ENCODE results near the gene SHOC2.

SHOC2 gene

DNA sequence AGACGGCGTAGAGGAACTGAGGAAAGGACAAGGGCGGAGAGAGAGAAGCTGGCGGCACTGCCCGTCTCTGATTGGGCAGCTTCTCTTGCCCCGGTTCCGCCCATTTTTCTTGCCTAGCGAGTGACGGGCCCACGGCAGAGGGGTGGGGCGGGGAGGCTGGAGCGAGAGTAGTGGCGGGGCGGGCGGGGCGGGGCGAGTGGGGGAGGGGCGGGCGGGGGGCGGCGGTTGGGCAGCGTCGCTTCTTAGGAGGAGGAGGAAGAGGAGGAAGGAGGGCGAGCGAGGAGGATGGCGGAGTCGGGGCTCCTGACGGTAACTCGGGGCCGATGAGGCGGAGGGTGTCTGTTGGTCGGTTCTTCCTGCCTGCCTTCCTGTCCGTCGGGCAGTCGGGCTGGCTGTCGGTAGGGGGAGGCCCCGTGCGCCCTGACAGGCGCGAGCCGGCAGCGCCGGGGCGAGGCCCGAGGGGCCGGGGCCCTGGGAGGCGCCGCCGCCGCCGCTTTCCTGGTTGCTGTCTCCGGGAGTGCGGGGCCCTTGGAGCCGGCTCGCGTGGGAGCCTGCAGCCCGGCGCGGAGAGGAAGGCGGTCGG, at the start of gene SHOC2:
Gene SHOC2 (plus strand): TSS at position 256 of the 583 bp plus-strand sequence. CDS start 44,755 bp downstream, outside the sequence.
- DNase-seq (ENCODE audit: low spot score) = peak; percentile 98

DNA sequence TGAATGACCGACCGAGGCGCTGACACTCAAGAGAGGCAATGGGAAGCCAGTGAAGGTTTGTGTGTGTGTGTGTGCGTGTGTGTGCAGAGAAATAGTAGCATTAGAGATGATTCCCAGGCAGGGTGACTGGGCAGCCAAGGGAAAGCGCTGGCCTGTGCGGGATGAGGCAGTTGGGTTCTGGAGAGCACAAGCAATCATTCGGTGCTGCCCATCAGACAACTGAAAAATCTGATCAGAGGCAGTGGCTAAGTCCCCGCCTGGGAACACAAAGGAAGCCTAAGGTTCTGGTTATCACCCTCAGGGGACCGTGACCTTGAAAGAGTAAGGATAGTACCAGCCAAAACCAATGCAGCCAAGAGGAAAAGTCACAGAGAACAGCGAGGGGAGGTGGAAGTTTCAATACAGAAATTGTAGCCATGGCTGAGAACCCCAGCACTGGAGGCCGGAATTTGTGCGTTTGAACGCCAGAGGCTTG, 48.5 kb upstream of the SHOC2 start:
- DNase-seq (ENCODE audit: low spot score) = no peak

- DNase-seq (ENCODE audit: low spot score) = peak; percentile 100
Observed at GRCh38 chr10:110871298-110872084, 47.9 kb upstream of the SHOC2 start, which contains the start of gene PDCD4. TSS of gene PDCD4 (plus strand) at chr10:110871928. CDS start at chr10:110876028, 4,100 bp downstream.

- DNase-seq (ENCODE audit: low spot score) = peak; percentile 91
Observed at GRCh38 chr10:110872145-110872983, 47.0 kb upstream of the SHOC2 start.

- no peak for DNase-seq (ENCODE audit: low spot score)
Observed at GRCh38 chr10:110872984-110873923, 46.1 kb upstream of the SHOC2 start.

DNA sequence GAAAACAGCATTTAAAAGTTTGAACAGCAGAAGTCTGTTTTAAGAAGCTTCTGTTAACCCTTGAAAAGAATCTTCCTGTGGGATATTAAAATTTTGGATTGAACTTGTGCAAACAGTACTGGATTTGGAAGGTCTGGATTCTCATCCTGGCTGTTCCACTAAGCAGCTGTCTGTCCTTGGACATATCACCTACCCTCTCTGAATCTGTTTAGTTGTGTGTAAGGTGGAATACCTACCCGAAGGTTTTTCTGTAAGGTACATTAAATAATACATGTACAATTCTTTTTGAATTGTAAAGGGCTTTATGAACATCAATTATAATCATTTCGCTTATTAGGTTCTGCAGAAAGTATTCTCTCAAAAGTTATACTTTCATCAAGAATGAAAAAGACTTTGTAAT, 45.5 kb upstream of the SHOC2 start:
- no peak for DNase-seq (ENCODE audit: low spot score)

DNA sequence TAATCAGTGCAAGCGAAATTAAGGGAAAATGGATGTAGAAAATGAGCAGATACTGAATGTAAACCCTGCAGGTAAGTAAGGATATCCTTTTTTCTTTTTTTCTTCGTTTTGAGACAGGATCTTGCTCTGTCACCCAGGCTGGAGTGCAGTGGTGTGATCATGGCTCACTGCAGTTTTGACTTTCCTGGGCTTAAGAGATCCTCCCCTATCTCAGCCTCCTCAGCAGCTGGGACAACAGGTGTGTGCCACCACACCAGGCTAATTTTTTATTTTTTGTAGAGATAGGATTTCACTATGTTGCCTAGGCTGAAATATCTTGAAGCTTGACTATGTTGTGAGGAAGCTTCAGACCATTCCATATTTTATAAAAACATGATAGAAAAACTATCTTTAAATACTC, 43.4 kb upstream of the SHOC2 start:
- DNase-seq (ENCODE audit: low spot score) = no peak

GRCh38 chr10:110876788-110877187, 42.6 kb upstream of the SHOC2 start:
- no peak for DNase-seq (ENCODE audit: low spot score)

- DNase-seq (ENCODE audit: low spot score) = no peak
Observed at GRCh38 chr10:110880012-110880411, 39.4 kb upstream of the SHOC2 start.

- DNase-seq (ENCODE audit: low spot score) = no peak
Observed at GRCh38 chr10:110881247-110881646, 38.2 kb upstream of the SHOC2 start.

- DNase-seq (ENCODE audit: low spot score) = no peak
Observed at GRCh38 chr10:110881905-110882304, 37.5 kb upstream of the SHOC2 start.

GRCh38 chr10:110883924-110884323, 35.5 kb upstream of the SHOC2 start:
- no peak for DNase-seq (ENCODE audit: low spot score)

- no peak for DNase-seq (ENCODE audit: low spot score)
Observed at GRCh38 chr10:110885932-110886674, 33.3 kb upstream of the SHOC2 start.

GRCh38 chr10:110887560-110887959, 31.8 kb upstream of the SHOC2 start:
- DNase-seq (ENCODE audit: low spot score) = no peak

DNA sequence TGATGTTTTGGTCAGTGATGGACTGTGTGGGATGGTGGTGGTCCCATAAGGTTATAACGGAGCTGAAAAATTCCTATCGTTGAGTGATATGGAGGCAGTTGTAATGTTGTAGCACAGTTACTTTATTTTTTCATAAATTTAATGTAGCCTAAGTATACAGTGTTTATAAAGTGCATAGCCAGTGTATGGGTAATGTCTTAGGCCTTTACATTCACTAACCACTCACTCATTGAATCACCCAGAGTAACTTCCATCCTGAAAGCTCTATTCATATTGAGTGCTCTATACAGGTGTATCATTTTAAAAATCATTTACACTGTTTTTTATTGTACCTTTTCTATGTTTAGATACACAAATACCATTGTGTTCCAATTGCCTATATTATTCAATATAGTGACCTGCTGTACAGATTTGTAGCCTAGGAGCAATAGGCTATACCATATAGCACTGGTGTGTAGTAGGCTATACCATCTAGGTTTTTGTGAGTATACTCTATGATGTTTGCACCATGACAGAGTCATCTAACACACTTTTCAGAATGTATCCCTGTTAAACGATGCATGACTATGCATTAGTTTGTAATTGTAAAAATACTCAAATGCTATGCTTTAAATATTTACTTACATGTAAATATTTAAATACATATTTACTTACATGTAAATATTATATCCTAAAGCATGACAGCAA, 26.7 kb upstream of the SHOC2 start:
- DNase-seq (ENCODE audit: low spot score) = no peak

GRCh38 chr10:110893559-110894179, 25.7 kb upstream of the SHOC2 start:
- no peak for DNase-seq (ENCODE audit: low spot score)

GRCh38 chr10:110897184-110897583, 22.2 kb upstream of the SHOC2 start:
- DNase-seq (ENCODE audit: low spot score) = no peak

- DNase-seq (ENCODE audit: low spot score) = no peak
Observed at GRCh38 chr10:110898391-110898790, 21.0 kb upstream of the SHOC2 start.

- DNase-seq (ENCODE audit: low spot score) = no peak
Observed at GRCh38 chr10:110900983-110901382, 18.4 kb upstream of the SHOC2 start.

Data from left forelimb (tissue), 1 donor.